HUES6 (cell line): ENCODE data around the gene SNRNP200.
"Not testable (repeated sequence)": the region's sequence is repeated elsewhere in the genome, so short reads cannot be mapped to it uniquely, and the experiment has no call there.

Experiments used
- H3K27ac ChIP-seq: 2 replicates; pipeline ENCODE4 v1.7.0; 2013; ENCODE audit warnings: low read depth, mild to moderate bottlenecking, low read length, inconsistent platforms
- H3K27me3 ChIP-seq: 2 replicates; pipeline ENCODE4 v1.6.1; 2013; ENCODE audit warnings: low read length; ENCODE audit not compliant: control insufficient read depth, insufficient read depth
- H3K36me3 ChIP-seq: 2 replicates; pipeline ENCODE4 v1.6.1; 2013; ENCODE audit warnings: low read length; ENCODE audit not compliant: control insufficient read depth, insufficient read depth
- H3K4me1 ChIP-seq: 2 replicates; pipeline ENCODE4 v1.6.1; 2013; ENCODE audit warnings: low read length; ENCODE audit not compliant: control insufficient read depth, insufficient read depth
- H3K4me3 ChIP-seq: 2 replicates; pipeline ENCODE4 v1.5.1; 2013; ENCODE audit warnings: low read depth, low read length
- H3K9ac ChIP-seq: one replicate; pipeline ENCODE4 v1.6.1; 2013; ENCODE audit warnings: mild to moderate bottlenecking, low read length
- H3K9me3 ChIP-seq: 2 replicates; pipeline ENCODE4 v1.6.1; 2013; ENCODE audit warnings: low read depth, low read length; ENCODE audit not compliant: control insufficient read depth, insufficient read depth

SNRNP200 gene

GRCh38 chr2:96315005-96315399 is 9.7 kb upstream of the SNRNP200 start:
- Histone ChIP-seq H3K27ac (no peak overlapping the region), H3K9ac (no peak overlapping the region), H3K27me3 (peaks cover 13% of the 10 kb centered on the region), H3K9me3 (no peaks in the 10 kb centered on the region), H3K4me1 (peaks cover 9% of the 10 kb centered on the region; the same call in 1 of the 2 replicates), H3K36me3 (no peaks in the 10 kb centered on the region), H3K4me3 (no peak overlapping the region)

GRCh38 chr2:96308248-96308647 is 2.9 kb upstream of the SNRNP200 start:
- Histone ChIP-seq H3K36me3 (peaks cover 15% of the 10 kb centered on the region), H3K4me3 (no peak overlapping the region), H3K27me3 (no peaks in the 10 kb centered on the region), H3K9me3 (no peaks in the 10 kb centered on the region), H3K9ac (no peak overlapping the region), H3K4me1 (peaks cover 6% of the 10 kb centered on the region; the same call in 1 of the 2 replicates), H3K27ac (no peak overlapping the region)

GRCh38 chr2:96306370-96306769 is 1.0 kb upstream of the SNRNP200 start:
- peak overlapping the region; percentile 86; the same call in 1 of the 2 replicates for H3K27ac ChIP-seq
- peak overlapping the region; percentile 99 for H3K4me3 ChIP-seq
- H3K27me3 ChIP-seq: no peaks in the 10 kb centered on the region
- peaks cover 6% of the 10 kb centered on the region; the same call in 1 of the 2 replicates for H3K4me1 ChIP-seq
- peak overlapping the region; percentile 95 for H3K9ac ChIP-seq
- H3K36me3 ChIP-seq: peaks cover 34% of the 10 kb centered on the region
- H3K9me3 ChIP-seq: no peaks in the 10 kb centered on the region

- peak overlapping the region; percentile 99 for H3K4me3 ChIP-seq
- H3K9ac ChIP-seq: peak overlapping the region; percentile 95
- H3K4me1 ChIP-seq: peaks cover 6% of the 10 kb centered on the region; the same call in 1 of the 2 replicates
- no peaks in the 10 kb centered on the region for H3K27me3 ChIP-seq
- peak overlapping the region; percentile 86 for H3K27ac ChIP-seq
- H3K9me3 ChIP-seq: no peaks in the 10 kb centered on the region
- H3K36me3 ChIP-seq: peaks cover 38% of the 10 kb centered on the region
Measured at GRCh38 chr2:96305979-96306308, 598 bp upstream of the SNRNP200 start.

GRCh38 chr2:96304606-96305005 is 740 bp downstream of the SNRNP200 start:
- H3K36me3 ChIP-seq: peaks cover 49% of the 10 kb centered on the region
- peak overlapping the region; percentile 99 for H3K4me3 ChIP-seq
- no peaks in the 10 kb centered on the region for H3K9me3 ChIP-seq
- peaks cover 6% of the 10 kb centered on the region; the same call in 1 of the 2 replicates for H3K4me1 ChIP-seq
- H3K27me3 ChIP-seq: no peaks in the 10 kb centered on the region
- H3K27ac ChIP-seq: no peak overlapping the region
- H3K9ac ChIP-seq: peak overlapping the region; percentile 95

GRCh38 chr2:96301865-96302264 is 3.5 kb downstream of the SNRNP200 start:
- peaks cover 6% of the 10 kb centered on the region; the same call in 1 of the 2 replicates for H3K4me1 ChIP-seq
- H3K27me3 ChIP-seq: no peaks in the 10 kb centered on the region
- no peak overlapping the region for H3K9ac ChIP-seq
- H3K9me3 ChIP-seq: no peaks in the 10 kb centered on the region
- H3K27ac ChIP-seq: no peak overlapping the region
- peaks cover 76% of the 10 kb centered on the region for H3K36me3 ChIP-seq
- no peak overlapping the region for H3K4me3 ChIP-seq

- no peak overlapping the region for H3K9ac ChIP-seq
- no peak overlapping the region for H3K27ac ChIP-seq
- H3K9me3 ChIP-seq: no peaks in the 10 kb centered on the region
- peaks cover 97% of the 10 kb centered on the region for H3K36me3 ChIP-seq
- no peaks in the 10 kb centered on the region for H3K27me3 ChIP-seq
- no peak overlapping the region for H3K4me3 ChIP-seq
- no peaks in the 10 kb centered on the region for H3K4me1 ChIP-seq
Measured at GRCh38 chr2:96296925-96297324, 8.4 kb downstream of the SNRNP200 start.

GRCh38 chr2:96294271-96294670 is 11.1 kb downstream of the SNRNP200 start:
- H3K4me1 ChIP-seq, H3K4me3 ChIP-seq, H3K9ac ChIP-seq, H3K27ac ChIP-seq, H3K9me3 ChIP-seq, H3K27me3 ChIP-seq: not testable (repeated sequence)
- peaks cover 100% of the 10 kb centered on the region for H3K36me3 ChIP-seq

GRCh38 chr2:96291751-96292150 is 13.6 kb downstream of the SNRNP200 start:
- H3K9ac ChIP-seq: no peak overlapping the region
- no peaks in the 10 kb centered on the region for H3K27me3 ChIP-seq
- no peak overlapping the region for H3K4me3 ChIP-seq
- H3K36me3 ChIP-seq: peaks cover 100% of the 10 kb centered on the region
- no peaks in the 10 kb centered on the region for H3K9me3 ChIP-seq
- H3K27ac ChIP-seq: no peak overlapping the region
- no peaks in the 10 kb centered on the region for H3K4me1 ChIP-seq

- Histone ChIP-seq H3K27me3 (no peaks in the 10 kb centered on the region), H3K36me3 (peaks cover 99% of the 10 kb centered on the region), H3K4me1 (no peaks in the 10 kb centered on the region), H3K27ac (no peak overlapping the region), H3K4me3 (no peak overlapping the region), H3K9ac (no peak overlapping the region), H3K9me3 (no peaks in the 10 kb centered on the region)
Measured at GRCh38 chr2:96287273-96287856, 18.0 kb downstream of the SNRNP200 start.

GRCh38 chr2:96276787-96277499 is 28.4 kb downstream of the SNRNP200 start:
- H3K9ac ChIP-seq: no peak overlapping the region
- H3K27ac ChIP-seq: no peak overlapping the region
- H3K36me3 ChIP-seq: peaks cover 88% of the 10 kb centered on the region
- no peaks in the 10 kb centered on the region for H3K4me1 ChIP-seq
- no peak overlapping the region for H3K4me3 ChIP-seq
- H3K27me3 ChIP-seq: no peaks in the 10 kb centered on the region
- H3K9me3 ChIP-seq: no peaks in the 10 kb centered on the region
